Gastroesophageal sphincter (tissue), 4 donors: ENCODE measurements around the gene BMP7. TPM values are rescaled to one million over a fixed set of nuclear protein-coding genes. Genes with fewer than 3 reads are reported as not detected.

ENCODE experiments used
- ATAC-seq: fragments of 150-250 bp; one replicate; pipeline ENCODE4 v1.9.1; 2016; ENCODE audit warnings: mild to moderate bottlenecking, moderate library complexity
- H3K27ac ChIP-seq, 4 donors: fragments of 200-600 bp; sonication (generic) in 3 of 4; 1 replicate in 3 of 4; 2 replicates in 1 of 4; pipeline ENCODE4 v1.5.1; 2016 to 2019
- H3K27me3 ChIP-seq: fragments of 200-600 bp; sonication (generic); one replicate; pipeline ENCODE4 v1.5.1; 2019
- H3K36me3 ChIP-seq, 2 donors: fragments of 200-600 bp; sonication (generic); one replicate each; pipeline ENCODE4 v1.5.1; 2019; ENCODE audit warnings: control low read depth in 1 of 2
- H3K4me1 ChIP-seq, 3 donors: fragments of 200-600 bp; sonication (generic); 1 replicate in 2 of 3; 2 replicates in 1 of 3; pipeline ENCODE4 v1.5.1; 2016 to 2019; ENCODE audit warnings: control low read depth in 2 of 3
- H3K4me3 ChIP-seq, 2 donors: fragments of 200-600 bp; sonication (generic); one replicate each; pipeline ENCODE4 v1.5.1; 2019; ENCODE audit warnings: mild to moderate bottlenecking in 1 of 2, moderate library complexity in 1 of 2
- H3K9me3 ChIP-seq, 3 donors: fragments of 200-600 bp; sonication (generic); one replicate each; pipeline ENCODE4 v1.5.1; 2017 to 2019; ENCODE audit warnings: control low read depth in 2 of 3
- EP300 ChIP-seq: sonication (generic); formaldehyde crosslinking; IDR thresholded peaks from one replicate; pipeline ENCODE4 v1.6.1; 2017; ENCODE audit warnings: antibody characterized with exemption, mild to moderate bottlenecking
- POLR2A ChIP-seq, 2 donors: fragments of 450-650 bp; IDR thresholded peaks; one replicate each; pipeline ENCODE4 v1.6.1; 2017; ENCODE audit warnings: antibody characterized with exemption in 2 of 2, mild to moderate bottlenecking in 2 of 2, moderate library complexity in 1 of 2
- POLR2AphosphoS5 ChIP-seq: sonication (generic); formaldehyde crosslinking; IDR thresholded peaks from one replicate; pipeline ENCODE4 v1.6.1; 2017; ENCODE audit warnings: antibody characterized with exemption
- WGBS, 2 donors: methylation state at CpG; one replicate each; pipeline ENCODE4 v1.1.5; 2018; ENCODE audit warnings: low coverage in 1 of 2; 5-methylcytosine and 5-hydroxymethylcytosine counted together
- total RNA-seq, 4 donors: library from RNA; depleted of rRNA; stranded (reverse); fragments of >200 nt; gene quantifications; one replicate each; pipeline ENCODE4 v1.1.0, GENCODE V29; 2016
- TF ChIP-seq, protein P1 (sequence below), 4 experiments: fragments of 200-600 bp in 2 of 4; fragments of 450-650 bp in 2 of 4; sonication (generic) in 1 of 4; IDR thresholded peaks; one replicate each; pipeline ENCODE4 v1.5.1; 2017 to 2019; ENCODE audit warnings: antibody characterized with exemption in 4 of 4, mild to moderate bottlenecking in 2 of 4, moderate library complexity in 2 of 4

The BMP7 gene
- total RNA-seq, 4 donors from 2014 or later: 0.16 to 10.8 (median 5.0) TPM

DNA sequence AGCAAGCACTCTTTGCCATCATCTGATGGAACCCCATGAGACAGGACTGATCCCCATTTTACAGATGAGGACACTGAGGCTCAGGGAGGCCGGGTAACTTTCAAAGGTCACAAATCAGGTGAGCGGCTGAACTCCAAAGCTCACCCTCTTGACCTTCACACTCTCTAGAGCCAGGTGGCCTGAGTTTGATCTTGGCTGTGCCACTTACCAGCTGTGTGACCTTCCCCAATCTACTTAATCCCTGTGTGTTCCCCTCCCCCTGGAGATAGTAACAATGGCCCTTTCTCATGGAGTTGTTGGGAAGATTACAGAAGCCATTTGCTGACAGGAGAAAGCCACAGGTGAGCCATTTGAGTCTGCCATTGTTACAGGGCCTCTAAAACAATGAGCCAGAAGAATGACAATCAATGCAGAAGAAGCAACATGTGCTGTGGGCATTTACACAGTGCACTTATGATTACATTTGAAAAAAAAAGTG is 34.5 kb downstream of the BMP7 start:
- TF ChIP-seq POLR2A (IDR thresholded peaks at IDR 0.05) (no peak), EP300 (no peak), POLR2AphosphoS5 (no peak)
- TF ChIP-seq, protein P1, sequence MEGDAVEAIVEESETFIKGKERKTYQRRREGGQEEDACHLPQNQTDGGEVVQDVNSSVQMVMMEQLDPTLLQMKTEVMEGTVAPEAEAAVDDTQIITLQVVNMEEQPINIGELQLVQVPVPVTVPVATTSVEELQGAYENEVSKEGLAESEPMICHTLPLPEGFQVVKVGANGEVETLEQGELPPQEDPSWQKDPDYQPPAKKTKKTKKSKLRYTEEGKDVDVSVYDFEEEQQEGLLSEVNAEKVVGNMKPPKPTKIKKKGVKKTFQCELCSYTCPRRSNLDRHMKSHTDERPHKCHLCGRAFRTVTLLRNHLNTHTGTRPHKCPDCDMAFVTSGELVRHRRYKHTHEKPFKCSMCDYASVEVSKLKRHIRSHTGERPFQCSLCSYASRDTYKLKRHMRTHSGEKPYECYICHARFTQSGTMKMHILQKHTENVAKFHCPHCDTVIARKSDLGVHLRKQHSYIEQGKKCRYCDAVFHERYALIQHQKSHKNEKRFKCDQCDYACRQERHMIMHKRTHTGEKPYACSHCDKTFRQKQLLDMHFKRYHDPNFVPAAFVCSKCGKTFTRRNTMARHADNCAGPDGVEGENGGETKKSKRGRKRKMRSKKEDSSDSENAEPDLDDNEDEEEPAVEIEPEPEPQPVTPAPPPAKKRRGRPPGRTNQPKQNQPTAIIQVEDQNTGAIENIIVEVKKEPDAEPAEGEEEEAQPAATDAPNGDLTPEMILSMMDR (IDR thresholded peaks at IDR 0.05): no peak
- H3K9me3 ChIP-seq: no peaks in the 10 kb centered on the region
- H3K4me1 ChIP-seq: no peaks in the 10 kb centered on the region
- ATAC-seq: no peak
- no peak overlapping the region for H3K4me3 ChIP-seq
- no peak overlapping the region for H3K27ac ChIP-seq
- WGBS, 2 donors: 90% methylated on average over 2 of the region's 2 CpGs; no CpG with 5 or more reads in 1 of the 2 donors
- H3K27me3 ChIP-seq: peaks cover 57% of the 10 kb centered on the region
- H3K36me3 ChIP-seq: no peaks in the 10 kb centered on the region

DNA sequence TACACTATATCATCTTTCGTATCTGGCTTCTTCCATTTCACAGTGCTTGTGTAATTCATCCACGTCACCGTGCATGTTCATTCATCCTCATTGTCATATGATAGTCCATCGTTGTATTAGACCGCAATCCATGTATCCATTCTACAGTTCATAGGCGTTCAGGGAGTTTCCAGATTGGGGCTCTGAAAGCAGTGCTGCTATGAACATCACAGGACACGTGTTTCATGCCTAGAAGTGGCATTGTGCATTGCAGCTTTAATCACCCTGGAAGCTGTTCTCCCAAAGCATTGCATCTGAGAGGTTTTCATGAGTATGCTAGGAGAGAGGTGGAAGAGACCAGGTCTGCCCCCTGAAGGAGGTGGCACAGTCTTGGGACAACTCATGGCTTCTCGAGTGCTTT is 35.3 kb downstream of the BMP7 start:
- Histone ChIP-seq H3K9me3 (no peaks in the 10 kb centered on the region), H3K27ac (no peak overlapping the region), H3K4me3 (no peak overlapping the region), H3K27me3 (peaks cover 53% of the 10 kb centered on the region), H3K36me3 (no peaks in the 10 kb centered on the region), H3K4me1 (no peaks in the 10 kb centered on the region)
- TF ChIP-seq POLR2A (IDR thresholded peaks at IDR 0.05) (no peak), POLR2AphosphoS5 (no peak), EP300 (no peak)
- TF ChIP-seq, protein P1 (IDR thresholded peaks at IDR 0.05): no peak
- no peak for ATAC-seq
- WGBS, 2 donors: 64 to 65% methylated on average over 7 to 8 of the region's 8 CpGs

DNA sequence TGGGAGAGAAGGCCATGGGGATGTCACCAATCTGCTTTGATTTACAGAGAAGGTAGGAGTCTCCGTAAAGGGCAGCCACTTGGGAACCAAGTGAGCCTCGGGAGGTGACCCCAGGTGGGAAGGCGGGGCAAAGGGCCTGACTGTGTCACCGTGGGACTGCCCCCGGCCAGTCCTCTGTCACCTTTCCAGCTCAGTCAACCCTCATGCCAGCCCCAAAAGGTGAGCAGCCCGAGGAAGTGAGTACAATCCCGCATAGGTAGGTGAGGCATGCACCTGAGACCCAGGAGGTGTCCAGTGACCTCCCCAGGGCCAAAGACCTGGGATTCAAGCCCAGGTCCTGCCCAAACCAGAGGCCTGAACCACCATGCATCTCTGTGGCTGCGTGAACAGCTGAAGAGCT is 36.2 kb downstream of the BMP7 start:
- Histone ChIP-seq H3K36me3 (no peaks in the 10 kb centered on the region), H3K27me3 (peaks cover 49% of the 10 kb centered on the region), H3K27ac (no peak overlapping the region), H3K4me3 (no peak overlapping the region), H3K9me3 (no peaks in the 10 kb centered on the region), H3K4me1 (no peaks in the 10 kb centered on the region)
- TF ChIP-seq POLR2AphosphoS5 (no peak), EP300 (no peak), POLR2A (IDR thresholded peaks at IDR 0.05) (no peak)
- TF ChIP-seq, protein P1 (IDR thresholded peaks at IDR 0.05): no peak
- WGBS, 2 donors: 100% methylated on average over 1 of the region's 8 CpGs; no CpG with 5 or more reads in 1 of the 2 donors
- ATAC-seq: no peak

DNA sequence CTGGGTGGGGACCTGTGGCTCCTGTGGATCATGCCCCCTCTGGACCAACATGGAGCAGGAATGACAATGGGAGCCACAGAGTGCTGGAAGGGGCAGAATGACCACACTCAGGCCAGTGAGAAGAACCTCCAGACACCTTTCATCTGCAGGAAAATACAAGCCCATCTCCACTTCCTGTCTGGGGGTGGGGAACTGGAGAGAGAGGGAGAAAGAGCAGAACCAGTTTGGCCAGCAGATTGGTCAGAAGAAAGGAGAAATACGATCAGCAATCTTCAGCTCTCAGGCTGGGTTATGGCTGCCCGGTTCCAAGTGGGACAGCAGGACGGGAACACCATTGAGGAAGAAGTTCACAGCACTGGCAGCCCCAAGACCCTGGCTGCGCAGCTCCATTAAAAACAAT is 37.0 kb downstream of the BMP7 start:
- 28 to 67% methylated on average over 3 to 4 of the region's 4 CpGs for WGBS, 2 donors
- no peak overlapping the region for H3K27ac ChIP-seq
- H3K4me3 ChIP-seq: no peak overlapping the region
- H3K4me1 ChIP-seq: peaks cover 0 to 2% (median under 1%) of the 10 kb centered on the region in 3 donors
- peaks cover 43% of the 10 kb centered on the region for H3K27me3 ChIP-seq
- H3K36me3 ChIP-seq: no peaks in the 10 kb centered on the region
- ATAC-seq: no peak
- no peaks in the 10 kb centered on the region for H3K9me3 ChIP-seq
- TF ChIP-seq POLR2AphosphoS5: no peak
- TF ChIP-seq EP300: no peak
- TF ChIP-seq POLR2A (IDR thresholded peaks at IDR 0.05): no peak
- TF ChIP-seq, protein P1 (IDR thresholded peaks at IDR 0.05): no peak

DNA sequence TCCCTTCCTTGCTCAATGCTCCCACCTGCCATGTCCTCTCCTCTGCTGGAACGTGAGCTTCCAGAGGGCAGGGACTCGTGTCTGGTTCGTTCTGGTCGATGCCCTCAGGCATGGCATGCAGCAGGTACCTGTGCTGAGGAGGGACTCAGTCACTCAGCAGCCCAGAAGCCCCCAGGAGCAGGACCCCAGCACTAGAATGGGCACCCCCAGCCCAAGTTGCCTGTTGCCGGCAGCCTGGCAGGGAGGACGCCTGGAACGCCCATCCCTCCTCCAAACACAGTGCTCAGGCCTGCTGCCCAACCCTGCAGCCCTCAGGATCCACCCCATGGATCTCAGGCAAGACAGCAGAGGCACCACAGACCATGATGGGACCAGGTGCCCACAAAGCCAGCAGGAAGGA is 40.6 kb downstream of the BMP7 start:
- peaks cover 0 to 12% (median 7%) of the 10 kb centered on the region in 3 donors for H3K4me1 ChIP-seq
- no peaks in the 10 kb centered on the region for H3K9me3 ChIP-seq
- peaks cover 21% of the 10 kb centered on the region for H3K27me3 ChIP-seq
- no peak for ATAC-seq
- no peak overlapping the region for H3K4me3 ChIP-seq
- no peak for TF ChIP-seq POLR2AphosphoS5
- TF ChIP-seq, protein P1 (IDR thresholded peaks at IDR 0.05): no peak
- TF ChIP-seq EP300: no peak
- TF ChIP-seq POLR2A (IDR thresholded peaks at IDR 0.05): no peak
- 47 to 100% methylated on average over 1 to 3 of the region's 7 CpGs for WGBS, 2 donors
- no peak overlapping the region for H3K27ac ChIP-seq
- H3K36me3 ChIP-seq: no peaks in the 10 kb centered on the region
